ENCODE data around the gene PHRF1.
A peak's percentile ranks its signal among the peaks of the same experiment; 100 is the strongest.

Gene PHRF1

DNA sequence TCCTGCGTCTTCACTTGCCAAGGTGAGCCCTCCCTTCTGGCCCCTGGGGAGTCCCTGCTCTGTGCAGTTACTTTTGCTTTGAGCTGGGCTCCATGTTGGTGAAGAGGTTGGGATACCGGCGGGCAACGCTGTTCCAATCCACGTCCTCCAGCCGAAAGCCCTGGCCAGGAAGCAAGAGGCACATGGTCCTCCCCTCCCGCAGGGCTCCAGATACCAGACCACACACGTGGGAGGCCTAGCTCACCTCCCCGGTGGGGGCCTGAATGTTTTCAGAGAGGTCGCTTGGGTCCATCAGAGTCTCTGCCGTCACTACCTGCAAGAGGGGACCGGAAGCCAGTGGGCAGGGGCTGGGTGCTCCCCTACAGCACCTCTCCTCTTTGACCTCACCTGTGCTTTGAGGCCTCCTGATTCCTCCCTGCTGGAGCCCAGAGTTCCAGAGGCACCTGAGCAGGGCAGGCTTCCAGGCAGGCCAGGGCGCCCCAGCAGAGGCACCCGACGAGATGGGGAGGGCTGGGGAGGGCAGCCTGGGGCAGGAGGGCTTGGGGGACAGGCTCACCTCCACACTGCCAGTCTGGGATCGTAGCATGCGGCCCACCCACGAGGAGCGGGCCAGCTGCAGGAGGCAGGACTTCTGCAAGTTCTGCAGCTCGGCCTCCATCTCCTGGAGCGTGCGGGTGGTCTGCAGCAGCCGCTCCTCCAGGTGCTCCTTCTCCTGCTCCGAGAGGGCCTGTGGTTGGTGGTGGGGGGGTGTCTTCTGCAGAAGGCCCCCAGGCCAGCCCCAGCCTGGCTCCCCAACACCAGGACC, 18.7 kb upstream of the PHRF1 start:
- no peak for DNase-seq

DNA sequence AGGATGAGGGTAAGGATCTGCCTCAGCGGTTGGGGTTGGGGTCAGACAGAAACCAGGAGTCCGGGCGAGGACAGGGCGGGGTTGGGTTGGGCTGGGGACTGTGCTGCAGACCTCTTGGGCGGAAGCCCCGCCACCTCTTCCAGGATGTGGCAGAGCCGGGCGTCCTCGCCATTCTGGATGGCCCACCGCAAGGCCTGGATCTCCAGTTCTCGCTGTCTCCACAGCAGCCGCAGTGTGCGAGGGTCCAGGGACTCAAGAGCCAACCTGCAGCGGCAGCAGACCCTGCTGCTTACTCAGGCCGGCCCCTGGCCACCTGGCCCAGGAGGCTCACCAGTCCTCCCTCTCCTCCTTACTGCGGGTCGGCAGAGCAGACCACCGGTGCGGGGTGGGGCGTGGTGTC, 17.8 kb upstream of the PHRF1 start:
- no peak for DNase-seq

DNA sequence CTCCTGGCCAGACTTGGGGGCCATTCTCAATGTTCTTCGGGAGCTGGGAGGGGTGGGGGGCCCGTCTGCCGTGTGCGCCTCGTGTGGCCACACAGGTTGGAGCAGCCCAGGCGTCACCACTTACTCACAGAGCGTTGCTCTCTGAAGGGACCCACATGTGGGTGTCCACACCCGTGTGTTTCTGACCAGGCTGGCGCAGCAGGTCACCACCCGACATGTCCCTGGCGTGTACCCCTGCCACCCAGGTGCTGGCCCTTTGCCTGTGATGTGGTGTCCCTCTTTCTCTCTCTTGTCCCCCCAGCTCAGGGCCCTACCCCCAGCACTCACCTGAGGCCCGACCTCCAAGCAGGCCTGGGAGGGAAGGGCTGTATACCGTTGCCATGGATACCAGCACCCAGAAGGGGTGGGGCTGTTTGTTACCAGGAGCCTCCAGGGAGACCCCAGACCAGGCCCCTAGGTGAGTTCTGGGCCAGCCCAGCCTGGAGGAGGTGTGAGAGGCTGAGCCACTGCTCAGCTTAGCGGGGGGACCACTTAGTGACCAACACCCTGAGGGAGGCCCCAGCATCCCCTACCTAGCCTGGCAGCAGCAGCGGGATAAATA, 17.1 kb upstream of the PHRF1 start:
- no peak for DNase-seq

DNA sequence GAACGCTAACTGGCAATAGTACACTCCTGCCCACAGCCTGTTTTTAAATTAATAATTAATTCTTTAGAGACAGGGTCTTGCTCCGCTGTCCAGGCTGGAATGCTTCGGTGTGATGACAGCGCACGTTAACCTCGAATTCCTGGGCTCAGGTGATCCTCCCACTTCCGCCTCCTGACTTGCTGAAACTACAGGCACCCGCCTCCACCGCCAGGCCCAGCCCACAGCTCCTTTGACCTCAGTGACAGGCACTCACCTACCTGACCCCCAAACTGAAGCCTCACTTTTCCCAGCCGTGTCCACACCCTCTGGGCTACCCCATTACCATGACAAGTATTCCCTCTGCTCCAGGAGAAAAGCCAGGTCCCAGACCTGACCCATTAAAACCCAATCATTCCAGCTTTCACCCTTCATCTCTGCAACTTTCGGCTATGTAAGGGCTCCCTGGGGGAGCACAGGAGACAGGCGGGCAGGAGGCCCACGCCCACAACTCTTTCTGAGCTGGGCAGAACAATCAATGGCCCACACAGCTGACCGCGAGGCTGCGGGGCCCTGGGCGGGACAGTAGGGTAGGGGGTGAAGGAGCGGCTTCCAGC, 16.5 kb upstream of the PHRF1 start:
- DNase-seq, result peak; percentile 74

DNA sequence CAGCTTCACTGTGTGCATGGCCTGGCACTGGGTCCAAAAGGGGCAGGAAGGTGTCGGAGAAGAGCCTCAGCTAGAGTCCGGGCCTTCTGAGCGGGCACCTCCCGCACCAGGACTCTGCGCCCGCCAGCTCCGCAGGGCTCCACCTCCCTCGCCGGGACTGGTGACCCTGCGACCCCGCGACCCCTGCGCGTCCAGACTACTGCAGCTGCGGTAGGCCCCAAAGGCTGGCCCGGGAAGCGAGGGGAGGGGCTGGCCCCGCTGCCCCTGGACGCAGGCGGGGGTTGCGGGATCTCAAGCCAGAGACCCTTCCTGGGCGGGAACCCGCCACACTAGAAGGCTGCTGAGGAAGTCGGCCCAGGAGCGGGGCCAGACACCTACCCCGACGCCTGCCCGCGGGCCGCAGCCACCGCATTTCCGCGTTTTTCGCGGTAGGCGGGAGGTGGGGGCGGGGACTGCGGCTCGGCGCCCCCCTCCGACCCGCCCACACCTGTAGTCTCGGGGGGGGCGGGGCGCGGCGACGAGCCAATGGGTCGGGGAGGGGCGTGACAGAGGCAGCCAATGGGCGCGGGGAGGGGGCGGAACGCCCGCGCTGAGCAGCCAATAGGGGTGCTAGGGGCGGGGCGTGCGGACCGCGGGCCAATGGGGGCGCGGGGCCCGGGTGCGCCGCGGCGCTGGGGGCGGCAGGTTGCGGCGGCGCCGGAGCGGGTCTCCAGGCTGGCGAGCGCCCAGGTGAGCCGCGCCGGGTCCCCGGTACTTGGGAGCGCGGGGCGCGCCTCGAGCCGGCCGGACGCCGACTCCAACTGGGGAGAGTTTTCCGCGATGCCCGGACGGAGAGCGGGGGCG, 15.7 kb upstream of the PHRF1 start, which contains the start of the genes LMNTD2 and RASSF7:
LMNTD2 (minus strand) TSS at position 434 of the 843 bp plus-strand sequence; CDS start at position 412, 22 bp downstream.
RASSF7 (plus strand) TSS at position 666 of the 843 bp plus-strand sequence. CDS start 799 bp downstream, outside the sequence.
- peak; percentile 96 for DNase-seq

DNA sequence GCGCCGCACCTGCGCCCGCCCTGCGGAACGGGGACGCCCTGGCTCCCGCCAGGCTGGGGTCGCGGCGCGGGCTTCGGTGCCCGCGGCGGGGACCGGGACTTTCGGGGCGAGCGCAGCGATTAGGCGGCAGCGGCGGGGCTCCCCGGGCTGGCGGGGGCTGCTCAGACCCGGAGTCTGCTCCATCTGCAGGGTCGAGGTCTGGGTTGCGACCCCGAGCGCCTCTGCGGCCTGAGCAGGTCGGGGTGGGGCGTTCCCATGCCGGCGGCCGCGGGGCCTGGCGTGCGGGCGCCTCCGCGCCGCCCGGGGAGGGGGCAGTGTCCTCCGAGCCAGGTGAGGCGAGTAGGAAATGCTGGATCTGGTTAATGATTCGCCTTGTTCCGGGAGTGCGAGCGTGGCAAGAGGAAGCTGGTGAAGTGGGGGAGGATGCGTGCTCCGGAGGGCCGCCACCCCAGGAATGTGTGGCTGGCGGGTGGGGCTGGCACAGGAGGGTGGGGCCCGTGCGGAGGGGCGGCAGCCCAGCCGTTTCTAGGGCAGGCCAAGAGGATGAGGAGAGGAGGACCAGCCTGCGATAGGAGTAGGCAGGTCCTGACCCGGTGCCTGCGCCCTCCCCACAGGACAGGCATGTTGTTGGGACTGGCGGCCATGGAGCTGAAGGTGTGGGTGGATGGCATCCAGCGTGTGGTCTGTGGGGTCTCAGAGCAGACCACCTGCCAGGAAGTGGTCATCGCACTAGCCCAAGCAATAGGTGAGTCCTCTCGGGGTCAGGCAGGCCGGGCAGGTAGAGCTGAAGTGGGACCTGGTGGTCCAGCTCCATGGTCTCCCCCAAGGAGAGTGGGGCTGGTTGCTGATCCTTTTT, 14.9 kb upstream of the PHRF1 start:
- peak; percentile 59 for DNase-seq

DNA sequence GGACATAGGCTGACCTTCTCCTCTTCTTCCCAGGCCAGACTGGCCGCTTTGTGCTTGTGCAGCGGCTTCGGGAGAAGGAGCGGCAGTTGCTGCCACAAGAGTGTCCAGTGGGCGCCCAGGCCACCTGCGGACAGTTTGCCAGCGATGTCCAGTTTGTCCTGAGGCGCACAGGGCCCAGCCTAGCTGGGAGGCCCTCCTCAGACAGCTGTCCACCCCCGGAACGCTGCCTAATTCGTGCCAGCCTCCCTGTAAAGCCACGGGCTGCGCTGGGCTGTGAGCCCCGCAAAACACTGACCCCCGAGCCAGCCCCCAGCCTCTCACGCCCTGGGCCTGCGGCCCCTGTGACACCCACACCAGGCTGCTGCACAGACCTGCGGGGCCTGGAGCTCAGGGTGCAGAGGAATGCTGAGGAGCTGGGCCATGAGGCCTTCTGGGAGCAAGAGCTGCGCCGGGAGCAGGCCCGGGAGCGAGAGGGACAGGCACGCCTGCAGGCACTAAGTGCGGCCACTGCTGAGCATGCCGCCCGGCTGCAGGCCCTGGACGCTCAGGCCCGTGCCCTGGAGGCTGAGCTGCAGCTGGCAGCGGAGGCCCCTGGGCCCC, 14.1 kb upstream of the PHRF1 start:
- DNase-seq, result peak; percentile 56

DNA sequence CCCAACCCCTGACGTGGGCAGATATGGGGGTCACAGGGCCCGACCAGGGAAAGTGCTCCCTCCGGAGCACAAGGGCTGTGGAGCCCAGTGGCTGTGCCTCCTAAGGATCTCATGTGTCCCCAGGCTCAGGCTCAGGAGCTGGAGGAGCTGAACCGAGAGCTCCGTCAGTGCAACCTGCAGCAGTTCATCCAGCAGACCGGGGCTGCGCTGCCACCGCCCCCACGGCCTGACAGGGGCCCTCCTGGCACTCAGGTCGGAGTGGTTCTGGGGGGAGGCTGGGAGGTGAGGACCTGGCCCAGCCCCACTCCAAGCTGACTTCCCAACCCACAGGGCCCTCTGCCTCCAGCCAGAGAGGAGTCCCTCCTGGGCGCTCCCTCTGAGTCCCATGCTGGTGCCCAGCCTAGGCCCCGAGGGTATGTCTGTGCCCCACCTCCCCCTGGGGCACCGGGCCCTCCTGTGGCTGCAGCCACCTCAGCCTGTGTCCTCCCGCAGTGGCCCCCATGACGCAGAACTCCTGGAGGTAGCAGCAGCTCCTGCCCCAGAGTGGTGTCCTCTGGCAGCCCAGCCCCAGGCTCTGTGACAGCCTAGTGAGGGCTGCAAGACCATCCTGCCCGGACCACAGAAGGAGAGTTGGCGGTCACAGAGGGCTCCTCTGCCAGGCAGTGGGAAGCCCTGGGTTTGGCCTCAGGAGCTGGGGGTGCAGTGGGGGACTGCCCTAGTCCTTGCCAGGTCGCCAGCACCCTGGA, 13.0 kb upstream of the PHRF1 start:
- DNase-seq, result no peak

DNA sequence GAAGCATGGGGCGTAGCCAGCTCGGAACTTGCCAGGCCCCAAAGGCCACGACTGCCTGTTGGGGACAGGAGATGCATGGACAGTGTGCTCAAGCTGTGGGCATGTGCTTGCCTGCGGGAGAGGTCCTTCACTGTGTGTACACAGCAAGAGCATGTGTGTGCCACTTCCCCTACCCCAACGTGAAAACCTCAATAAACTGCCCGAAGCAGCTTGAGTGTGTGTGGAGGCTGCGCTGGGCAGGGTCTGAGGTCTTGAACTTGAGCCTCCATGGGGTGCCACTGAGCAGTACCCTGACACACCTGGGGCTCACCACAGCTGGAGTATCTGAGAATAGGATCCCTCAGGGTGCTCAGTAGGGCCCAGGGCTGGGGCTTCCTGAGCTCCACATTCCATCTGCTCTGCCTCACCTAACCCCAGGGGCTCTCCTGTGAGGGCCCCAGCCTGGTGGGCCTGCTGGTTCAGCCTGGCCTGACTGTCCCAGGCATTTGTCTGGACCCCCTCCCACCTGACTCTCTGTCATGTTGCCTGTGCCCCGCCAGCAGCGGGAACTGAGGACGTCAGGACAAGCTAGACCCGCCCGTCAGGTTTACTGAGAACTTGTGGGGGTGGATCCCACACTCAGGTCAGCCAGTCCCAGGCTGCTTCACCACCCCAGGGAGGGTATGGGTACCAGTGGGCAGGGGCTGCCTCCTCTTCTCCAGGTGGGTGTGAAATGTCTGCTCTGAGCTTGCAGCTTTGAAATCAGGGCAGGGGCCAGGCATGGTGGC, 12.3 kb upstream of the PHRF1 start:
- peak; percentile 79 for DNase-seq

- peak; percentile 90 for DNase-seq
Observed at GRCh38 chr11:565921-566509, 10.3 kb upstream of the PHRF1 start.

- DNase-seq, result no peak
Observed at GRCh38 chr11:567011-567628, 9.2 kb upstream of the PHRF1 start.

DNA sequence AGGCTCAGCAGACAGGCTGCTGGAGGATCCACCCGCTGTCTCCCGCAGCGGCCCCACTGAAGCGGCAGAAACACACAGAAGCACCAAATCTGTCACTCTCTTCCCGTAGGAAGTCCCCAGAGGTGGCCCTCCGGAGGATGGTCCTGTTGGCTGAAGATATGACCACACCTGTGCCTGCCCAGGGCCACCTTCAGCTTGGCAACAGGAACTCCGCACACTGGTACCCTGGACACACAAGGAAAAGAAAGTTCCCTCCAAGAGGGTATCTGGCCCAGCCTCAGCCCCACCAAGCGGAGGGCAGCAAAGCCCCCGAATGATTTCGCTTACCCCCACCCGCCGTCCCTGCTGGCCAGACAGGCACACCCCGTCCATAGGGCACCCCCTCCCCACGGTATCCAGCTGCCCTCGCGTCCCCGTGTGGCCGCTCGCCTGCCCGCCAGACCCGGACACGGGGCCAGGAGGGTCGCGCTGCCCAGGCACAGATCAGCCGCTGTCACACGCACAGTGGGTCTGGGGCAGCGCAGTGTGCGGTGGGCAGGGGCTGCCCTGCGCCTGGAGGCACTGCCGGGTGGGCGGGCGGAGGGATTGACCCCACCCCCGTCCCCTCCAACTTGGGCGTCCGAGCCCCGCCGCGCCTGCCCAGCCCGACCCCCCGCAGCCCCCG, 8.5 kb upstream of the PHRF1 start:
- DNase-seq, result peak; percentile 76

- DNase-seq, result peak; percentile 98
Observed at GRCh38 chr11:568306-569157, 7.7 kb upstream of the PHRF1 start.

- no peak for DNase-seq
Observed at GRCh38 chr11:569158-569885, 6.9 kb upstream of the PHRF1 start.

DNA sequence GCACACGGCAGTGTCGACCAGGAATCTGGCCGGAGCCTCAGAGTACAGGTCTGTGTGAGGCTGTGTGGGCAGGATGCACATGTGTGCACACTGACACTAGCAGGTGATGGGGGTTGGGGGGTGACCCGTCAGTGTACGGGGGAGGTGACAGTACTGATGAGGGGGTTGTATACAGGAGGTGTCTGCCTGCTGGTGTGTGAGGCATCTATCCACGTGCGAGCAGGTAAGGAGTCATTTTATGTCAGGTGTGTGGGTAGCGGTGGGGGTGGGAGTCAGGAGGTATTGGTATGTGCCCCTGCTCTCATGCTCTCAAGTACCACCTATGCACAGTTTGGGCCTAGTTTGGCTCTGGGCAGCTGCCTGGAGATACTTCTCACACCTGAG, 4.5 kb upstream of the PHRF1 start:
- no peak for DNase-seq

GRCh38 chr11:573146-573759, 3.0 kb upstream of the PHRF1 start:
- DNase-seq, result no peak
